Activated gamma-delta T cell treated with anti-CD3 and anti-CD28 coated beads, Interleukin-2, amount 50 U/mL, for 16 hours (primary cell): ENCODE data around the gene CCDC170.

Experiments
- DNase-seq: peaks from one replicate; pipeline ENCODE4 v3.0.0-alpha.2; 2020; ENCODE audit warnings: low read depth

The CCDC170 gene

DNA sequence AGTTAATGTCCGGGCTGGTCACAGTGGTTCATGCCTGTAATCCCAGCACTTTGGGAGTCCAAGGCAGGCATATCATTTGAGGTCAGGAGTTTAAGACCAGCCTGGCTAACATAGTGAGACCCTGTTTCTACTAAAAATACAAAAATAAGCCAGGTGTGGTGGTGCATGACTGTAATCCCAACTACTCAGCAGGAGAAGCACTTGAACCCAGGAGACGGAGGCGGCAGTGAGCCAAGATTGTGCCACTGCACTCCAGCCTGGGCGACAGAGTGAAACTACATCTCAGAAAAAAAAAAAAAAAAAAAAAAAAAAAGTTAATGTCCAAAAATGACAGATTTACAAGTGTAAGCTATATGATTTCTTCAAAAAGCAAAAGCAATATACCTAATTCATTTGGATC is 124.9 kb downstream of the CCDC170 start:
- DNase-seq = no peak

DNA sequence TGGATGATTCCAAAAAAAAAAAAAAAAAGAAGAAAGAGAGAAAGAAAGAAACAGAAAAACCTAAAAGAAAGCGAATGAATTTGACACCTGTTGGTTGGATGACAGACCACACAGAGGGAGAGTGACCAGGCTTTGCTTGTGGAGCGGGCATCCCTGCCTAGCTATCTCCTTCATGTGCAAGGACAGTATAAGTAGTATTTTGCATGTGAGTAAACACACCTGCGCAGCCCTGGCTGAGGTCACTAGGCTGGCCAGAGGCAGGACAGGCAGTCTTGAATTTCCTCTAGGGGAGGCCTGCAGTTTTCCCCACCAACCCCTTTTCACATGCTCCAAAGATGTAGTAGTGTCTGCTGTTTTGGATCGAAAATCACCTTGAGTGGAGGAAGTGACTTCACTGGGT is 126.4 kb downstream of the CCDC170 start:
- DNase-seq = no peak

DNA sequence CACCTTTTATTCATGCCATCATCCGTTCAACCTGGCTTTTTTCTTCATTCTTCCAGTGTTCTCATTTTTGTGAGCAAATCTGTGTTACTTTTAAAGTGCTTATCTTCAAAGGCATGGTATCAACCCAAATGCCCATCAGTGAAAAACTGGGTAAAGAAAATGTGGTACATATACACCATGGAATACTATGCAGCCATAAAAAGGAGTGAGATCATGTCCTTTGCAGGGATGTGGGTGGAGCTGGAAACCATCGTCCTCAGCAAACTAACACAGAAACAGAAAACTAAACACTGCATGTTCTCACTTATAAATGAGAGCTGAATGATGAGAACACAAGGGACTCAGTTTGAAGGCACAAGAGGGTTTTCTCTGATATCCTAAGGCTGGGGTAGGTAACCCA is 130.3 kb downstream of the CCDC170 start:
- DNase-seq = no peak

DNA sequence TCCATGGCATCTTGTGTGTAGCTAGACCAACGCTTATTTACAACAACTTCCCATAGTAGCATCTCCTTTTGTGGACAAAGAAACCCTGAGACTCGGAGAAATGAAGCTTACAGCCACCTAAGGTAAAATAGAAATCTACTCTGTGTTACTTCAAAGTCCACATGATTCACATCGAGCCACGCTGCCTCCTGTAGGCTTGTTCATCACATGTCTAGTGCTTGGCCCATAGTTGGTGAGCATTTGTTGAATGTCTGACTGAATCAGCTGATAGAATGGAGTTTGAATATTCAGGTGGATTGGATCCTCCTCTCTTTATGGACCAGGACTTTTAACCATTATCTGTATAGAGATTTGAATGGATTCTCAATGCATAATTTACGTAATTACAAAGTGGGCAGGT is 130.7 kb downstream of the CCDC170 start:
- no peak for DNase-seq

DNA sequence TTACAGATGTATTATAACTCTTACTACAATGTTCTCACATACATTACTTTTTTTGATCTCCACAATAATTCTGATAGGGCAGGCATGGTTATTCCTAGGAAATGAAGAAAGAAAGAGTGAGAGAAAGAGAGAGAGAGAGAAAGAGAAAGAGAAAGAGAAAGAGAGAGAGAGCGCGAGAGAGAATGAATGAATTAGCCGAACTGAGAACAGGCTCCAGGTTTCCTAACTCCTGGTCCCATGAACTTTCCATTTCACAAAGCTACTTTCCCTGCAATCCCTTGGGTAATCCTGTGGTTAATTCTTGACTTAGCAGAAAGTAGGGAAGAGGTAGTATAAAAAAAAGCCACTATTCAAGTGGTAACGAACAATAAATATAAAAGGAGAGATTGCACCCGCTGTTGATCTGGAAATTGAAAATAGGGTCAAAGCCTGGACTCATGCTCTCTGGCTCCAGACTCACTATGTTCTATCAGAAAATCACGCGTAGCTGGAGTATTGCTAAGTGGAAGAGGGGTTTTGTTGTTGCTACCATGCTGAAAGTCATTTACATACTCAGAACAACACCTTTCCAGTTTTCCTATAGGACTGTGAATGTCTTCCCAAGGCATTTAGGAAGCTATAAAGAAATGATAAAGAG is 131.2 kb downstream of the CCDC170 start:
- no peak for DNase-seq

DNA sequence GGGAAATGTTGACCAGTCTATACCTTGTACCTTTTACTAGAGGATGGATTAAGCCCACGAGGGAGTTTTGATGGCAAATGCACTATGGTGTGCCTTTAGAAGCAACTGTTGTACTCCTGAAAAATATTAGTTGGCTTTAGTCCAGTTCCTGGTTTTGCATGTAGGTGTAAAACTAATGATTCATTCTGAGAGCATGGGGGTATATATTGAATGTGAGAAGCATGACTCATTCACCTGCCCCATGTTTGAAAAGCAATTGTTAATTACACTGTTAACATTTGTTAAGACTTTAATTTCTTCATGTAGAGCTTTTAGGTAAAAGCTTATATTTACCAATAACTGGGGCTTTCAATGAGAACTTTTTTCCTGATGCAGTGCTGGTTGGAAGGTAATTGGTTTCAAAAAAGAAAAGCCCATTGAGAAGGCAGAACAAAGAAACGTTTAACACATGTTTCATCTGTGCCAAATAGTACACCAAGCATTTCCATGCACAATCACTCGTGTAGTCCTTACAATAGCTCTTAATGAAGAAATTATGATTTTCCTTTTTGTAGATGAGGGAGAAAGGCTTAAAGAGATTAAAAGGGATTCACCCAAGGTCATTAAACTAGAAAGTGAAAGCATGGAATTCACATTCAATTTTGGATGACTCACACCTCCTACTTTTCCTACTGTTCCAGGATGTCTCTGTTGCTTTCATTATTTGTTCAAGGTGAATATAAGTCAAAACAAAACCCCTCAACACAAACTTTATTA is 134.1 kb downstream of the CCDC170 start:
- no peak for DNase-seq

DNA sequence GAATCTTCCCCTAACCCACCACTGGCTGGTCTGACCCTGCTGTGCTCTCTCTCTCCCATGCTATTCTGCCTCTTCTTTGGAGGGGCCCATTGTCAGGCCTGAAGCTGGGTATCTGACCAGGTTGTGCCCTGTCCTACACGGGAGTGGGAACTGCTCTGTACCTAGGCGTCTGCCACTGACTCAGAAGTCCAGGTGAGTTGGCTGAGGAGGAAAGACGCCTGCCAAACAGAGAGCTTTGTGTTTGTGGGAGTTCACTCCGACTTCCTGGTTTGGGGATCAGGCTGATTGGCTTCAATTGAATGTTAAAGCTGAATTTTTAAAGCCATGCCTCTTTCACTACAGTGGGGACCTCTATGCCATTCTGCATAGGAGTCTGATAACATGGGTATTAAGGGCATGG is 136.0 kb downstream of the CCDC170 start:
- no peak for DNase-seq

DNA sequence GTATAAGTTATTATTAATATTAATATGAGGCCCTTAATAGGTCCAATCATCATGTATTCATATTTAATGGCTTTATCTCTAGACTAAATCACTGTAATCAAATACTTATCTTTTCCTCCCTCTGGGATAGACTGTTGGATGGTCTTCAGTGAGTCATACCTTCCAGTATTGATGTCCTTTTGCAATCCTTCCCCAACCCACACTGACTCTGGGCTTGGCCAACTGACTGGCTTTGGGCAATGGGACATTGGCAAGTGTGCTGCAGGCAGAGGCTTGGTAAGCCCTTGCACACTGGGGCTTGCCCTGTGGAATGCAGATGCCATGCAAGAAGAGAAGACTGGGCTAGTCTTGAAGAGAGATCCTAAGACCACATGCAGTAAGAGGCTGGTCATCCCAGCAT is 136.6 kb downstream of the CCDC170 start:
- no peak for DNase-seq

DNA sequence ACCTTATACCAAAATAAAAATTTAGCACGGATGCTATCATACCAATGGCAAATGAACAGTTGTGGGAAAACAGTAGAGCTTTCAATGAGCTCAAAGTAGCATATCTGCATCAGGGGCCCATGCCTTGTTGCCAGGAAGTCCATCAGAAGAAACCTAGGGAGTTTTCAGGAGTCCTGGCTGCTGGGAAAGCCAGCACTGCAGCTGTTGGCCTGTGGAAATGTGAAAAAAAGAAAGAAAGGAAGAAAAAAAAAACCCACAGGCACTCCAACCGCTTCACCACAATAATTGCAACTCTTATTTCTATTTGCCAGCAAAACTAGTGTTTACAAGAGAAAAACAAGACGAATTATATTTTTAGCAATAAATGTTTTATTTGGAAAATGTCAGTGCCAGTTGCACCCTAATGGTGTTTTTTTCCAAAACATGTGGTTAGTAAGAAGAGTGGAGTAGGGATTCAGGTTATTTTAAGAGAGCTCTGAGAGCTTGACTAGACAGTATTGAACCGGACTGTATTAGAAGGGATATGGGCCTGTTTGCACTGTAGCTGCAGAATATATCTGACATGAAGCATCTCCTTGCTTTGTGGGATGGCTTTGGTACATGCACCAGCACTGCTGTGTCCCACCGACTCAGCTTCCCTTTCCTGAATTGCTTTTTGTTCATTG is 137.3 kb downstream of the CCDC170 start:
- DNase-seq = no peak

DNA sequence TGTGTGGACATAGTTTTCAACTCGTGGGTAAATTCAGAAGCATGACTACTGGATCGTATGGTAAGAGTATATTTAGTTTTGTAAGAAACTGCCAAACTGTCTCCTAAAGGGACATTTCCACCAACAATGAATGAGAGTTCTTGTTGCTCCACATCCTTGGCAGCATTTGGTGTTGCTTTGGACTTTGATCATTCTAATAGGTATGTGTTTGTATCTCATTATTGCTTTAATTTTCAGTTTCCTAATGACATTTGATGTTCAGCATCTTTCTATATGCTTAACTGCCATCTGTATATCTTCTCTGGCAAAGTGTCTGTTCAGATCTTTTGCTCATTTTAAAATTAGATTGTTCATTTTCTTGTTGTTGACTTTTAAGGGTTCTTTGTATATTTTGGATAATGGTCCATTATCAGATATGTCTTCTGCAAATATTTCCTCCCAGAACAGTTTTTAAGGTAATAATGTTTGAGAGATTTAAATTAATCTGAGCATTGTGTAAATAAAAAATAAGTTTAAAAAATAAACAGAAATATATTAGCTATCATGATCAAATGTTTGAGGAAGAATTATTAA is 138.7 kb downstream of the CCDC170 start:
- no peak for DNase-seq

DNA sequence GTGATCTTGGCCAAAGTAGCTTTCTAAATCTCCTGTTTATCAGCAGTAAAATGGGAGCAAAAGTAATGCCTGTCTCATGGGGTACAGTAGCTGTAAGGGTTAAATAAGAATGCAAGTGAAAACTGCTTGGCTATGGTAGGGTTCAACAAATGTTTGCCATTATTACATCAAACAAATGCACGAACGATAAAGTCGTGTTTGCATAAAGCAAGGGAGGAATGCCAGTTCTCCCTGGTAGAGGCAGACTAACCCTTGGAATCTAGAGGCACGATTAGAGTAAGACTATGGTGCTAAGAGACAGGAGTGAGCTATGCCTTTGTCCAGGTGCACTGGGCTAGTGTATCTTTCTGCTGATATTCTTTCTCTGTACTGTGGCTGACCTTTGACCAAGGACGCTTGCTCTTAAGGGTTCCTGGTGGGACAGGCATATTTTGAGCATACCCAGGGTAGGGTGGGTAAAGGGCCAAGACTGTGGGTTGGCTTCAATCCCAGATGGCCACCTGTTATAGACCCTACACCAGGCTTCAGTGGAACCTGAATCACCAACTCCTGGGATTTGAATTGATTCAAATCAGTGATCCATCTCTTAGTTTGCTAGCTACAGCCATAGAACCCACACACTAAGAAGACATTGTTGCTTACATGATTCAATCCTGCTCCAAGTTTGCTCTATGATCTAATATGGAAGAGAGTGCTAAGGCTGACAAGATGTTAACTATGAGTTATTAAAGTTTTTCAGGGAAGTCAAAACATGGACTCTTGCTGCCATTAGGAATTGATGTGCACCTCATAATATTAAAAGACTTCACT is 139.9 kb downstream of the CCDC170 start:
- DNase-seq = no peak

DNA sequence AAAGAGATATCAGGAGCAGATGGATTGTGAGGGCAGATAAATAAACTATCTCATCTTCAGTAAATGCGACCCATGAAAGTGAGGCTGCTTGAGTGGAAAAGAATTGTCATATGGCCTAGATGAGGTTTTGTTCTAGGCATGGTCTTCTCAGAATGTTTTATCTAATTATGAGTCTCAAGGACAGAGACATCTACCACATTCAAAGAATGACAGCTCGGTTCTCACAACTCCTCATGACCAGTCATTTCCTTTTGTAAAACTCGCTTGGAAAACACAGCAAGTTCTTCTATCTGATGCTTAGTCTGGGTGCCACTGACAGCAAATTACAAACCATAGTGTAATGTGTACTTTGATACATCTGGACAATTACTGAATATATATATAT is 140.5 kb downstream of the CCDC170 start:
- no peak for DNase-seq

DNA sequence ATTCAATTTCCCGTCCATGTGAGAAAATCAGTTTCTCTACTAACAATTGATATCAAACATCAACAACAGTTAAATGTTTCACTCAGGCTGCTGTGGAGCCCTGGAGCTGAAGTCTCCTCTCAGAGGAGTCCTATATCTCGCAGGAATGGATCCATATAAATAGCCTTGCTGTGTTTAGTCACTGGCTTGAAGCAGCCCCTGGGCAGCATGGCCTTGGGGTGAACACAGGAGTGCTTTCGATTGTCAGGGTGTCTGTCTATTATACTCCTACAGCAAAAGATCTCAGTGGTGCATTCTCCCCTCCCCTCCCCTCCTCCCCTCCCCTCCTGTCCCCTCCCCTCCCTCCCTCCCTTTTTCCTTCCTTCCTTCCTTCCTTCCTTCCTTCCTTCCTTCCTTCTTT is 141.9 kb downstream of the CCDC170 start:
- DNase-seq = no peak

DNA sequence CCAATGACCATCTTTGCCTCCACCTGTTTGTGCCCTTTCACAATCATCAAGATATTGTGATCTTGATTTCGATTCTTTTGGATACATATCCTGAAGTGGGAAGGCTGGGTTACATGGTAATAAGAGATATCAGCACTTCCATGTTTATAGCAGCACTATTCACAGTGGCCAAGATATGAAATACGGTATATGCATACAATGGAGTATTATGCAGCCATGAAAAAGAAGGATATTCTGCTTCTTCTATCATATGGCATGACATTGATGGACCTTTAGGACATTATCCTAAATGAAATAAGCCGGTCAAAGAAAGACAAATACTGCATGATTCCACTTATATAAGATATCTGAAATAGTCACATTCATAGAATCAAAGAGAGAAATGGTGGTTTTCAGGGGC is 144.0 kb downstream of the CCDC170 start:
- no peak for DNase-seq

DNA sequence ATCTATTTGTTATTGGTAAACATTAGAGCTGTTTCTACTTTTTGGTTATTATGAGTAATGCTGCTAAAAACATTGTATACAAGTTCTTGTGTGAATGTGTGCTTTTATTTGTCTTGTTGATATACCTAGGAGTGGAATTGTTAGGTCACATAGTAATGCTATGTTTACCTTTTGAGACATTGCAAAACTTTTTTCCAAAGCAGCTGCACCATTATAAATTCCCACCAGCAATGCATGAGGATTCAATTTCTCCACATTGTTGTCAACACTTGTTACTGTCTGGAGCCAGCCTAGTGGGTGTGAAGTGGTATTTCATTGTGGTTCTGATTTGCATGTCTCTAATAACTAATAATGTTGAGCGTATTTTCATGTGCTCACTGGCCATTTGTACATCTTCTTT is 145.9 kb downstream of the CCDC170 start:
- DNase-seq = no peak

DNA sequence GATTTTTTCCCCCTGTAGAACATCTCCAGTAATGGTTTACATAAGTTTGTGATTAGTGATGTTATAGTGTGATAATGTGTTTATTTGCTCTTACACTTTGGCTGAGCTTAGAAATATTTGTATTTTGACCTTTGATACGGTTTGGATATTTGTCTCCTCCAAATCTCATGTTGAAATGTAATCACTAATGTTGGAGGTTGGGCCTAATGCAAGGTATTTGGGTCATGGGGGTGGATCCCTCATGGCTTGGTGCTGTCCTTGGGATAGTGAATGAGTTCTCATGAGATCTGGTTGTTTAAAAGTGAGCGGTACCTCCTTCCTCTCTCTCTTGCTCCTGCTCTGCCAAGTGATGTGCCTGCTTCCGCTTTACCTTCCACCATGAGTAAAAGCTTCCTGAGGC is 147.2 kb downstream of the CCDC170 start:
- no peak for DNase-seq

DNA sequence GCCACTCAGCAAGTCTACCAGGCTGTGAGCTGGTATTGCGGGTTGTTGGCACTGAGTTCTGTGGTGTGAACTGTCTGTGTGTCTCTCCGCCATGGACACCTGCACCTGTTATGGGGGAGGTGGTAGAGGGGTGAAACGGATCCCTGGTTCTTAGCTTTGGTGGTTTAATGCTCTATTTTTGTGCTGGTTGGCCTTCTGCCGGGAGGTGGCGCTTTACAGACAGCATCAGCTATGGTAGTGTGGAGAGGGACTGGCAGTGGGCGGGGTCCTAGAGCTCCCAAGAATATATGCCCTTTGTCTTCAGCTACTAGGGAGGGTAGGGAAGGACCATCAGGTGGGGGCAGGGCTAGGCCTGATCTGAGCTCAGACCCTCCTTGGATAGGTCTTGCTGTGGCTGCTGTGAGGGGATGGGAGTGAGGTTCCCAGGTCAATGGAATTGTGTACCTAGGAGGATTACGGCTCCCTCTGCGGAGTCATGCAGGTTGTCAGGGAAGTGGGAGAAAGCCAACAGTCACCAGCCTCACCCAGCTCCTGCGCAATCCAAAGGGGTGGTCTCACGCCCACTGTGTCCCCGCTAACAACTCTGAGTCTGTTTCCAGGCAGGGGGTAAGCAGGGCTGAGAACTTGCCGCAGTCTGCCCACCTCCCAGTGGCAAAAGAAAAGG is 154.3 kb downstream of the CCDC170 start:
- DNase-seq = no peak

DNA sequence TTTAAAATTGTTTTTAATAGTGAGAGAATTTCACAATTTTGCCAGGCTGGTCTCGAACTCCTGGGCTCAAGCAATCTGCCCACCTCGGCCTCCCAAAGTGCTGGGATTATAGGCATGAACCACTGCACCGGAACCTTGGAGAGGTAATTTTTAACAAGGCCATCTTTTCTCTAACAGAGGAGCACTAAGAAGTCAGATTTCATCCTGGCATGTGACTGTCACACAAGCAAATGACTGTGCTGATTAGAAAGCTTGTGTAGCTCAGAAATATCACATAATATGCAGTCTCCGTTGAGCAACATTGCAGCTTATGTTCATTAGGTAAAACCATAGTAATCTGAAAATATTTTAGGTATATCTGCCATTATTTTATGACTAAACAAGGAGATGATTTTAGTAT is 156.0 kb downstream of the CCDC170 start:
- DNase-seq = no peak

DNA sequence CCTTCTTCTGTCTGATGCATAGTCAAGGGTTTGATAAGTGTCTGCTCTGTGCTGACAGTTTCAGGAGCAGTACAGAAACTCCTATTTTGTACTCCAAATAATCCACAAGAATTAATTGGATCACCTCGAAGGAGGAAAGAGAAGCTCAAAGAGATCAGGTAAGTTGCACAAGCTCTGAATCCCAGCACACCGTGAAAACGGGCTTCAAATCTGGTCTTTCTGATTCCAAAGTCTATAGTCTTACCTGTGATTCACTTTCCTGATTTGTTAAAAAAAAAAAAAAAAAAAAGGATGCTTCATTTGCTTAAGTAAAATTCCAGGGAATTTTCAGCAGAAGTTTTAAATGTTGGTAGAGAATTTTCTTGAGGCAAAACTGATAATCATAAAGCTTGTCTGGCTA is 157.8 kb downstream of the CCDC170 start:
- DNase-seq = no peak

DNA sequence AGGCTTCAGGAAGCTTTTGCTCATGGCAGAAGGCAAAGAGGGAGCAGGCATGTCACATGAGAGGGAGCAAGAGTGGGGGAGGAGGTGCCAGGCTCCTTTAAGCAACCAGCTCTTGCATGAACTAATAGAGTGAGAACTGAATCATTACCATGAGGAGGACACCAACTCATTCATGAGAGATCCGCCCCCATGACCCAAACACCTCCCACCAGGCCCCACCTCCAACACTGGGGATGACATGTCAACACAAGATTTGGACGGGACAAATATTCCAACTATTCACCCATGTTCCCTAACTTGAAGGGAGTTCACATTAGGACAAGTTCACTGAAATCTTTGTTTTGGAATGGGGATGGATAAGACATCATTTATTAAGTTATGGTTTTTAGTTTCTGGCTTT is 158.5 kb downstream of the CCDC170 start:
- DNase-seq = no peak

DNA sequence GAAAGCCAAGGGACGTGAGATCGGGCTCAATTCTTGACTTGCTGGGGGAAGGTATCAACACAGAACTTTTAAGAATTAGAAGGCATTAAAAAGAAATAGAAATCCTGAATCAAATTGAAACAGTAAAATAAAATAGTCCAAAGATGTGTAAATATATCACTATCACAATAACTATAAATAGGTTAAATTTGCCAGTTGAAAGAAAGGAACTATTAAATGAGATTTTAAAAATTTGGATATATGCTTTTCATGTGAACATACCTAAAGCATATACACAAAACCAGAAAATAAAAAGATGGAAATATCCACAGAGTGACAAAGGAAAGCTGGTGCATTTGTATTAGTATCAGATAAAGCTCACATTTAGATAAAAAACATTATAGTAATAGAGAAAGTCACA is 161.3 kb downstream of the CCDC170 start:
- no peak for DNase-seq

DNA sequence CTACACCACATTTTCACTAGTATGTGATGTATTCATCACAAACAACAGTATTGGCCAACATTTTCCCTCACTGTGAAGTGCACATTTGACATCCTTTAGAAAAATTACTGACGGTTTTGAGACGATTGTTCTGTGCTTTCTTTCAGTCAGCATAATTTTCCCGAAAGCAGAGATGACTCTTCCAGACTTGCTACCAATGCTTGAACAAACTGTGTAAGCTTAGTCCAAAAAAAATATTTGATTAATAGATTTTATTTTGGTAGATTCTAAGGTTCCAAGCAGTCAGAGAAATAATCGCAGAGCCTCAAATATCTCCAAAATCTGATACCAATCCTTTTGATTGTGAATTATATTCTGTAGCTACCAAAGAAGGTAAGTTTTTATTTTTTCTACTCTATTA is 162.6 kb downstream of the CCDC170 start:
- DNase-seq = no peak
